OCI-LY3 (cell line): ENCODE data around the gene ARL8B.

Experiments used
- EZH2phosphoT487 ChIP-seq: fragments of 200-600 bp; shearing (Covaris generic); IDR thresholded peaks from 2 replicates; pipeline ENCODE4 v1.6.1; 2018; ENCODE audit warnings: antibody characterized with exemption, mixed run types, low read depth
- TF ChIP-seq, protein P1 (sequence below): fragments of 200-600, 300-600 bp; sonication (generic); IDR thresholded peaks from 2 replicates; pipeline ENCODE4 v1.5.1; 2014; ENCODE audit warnings: antibody characterized with exemption, low read length, low read depth

- TF ChIP-seq, protein P1, sequence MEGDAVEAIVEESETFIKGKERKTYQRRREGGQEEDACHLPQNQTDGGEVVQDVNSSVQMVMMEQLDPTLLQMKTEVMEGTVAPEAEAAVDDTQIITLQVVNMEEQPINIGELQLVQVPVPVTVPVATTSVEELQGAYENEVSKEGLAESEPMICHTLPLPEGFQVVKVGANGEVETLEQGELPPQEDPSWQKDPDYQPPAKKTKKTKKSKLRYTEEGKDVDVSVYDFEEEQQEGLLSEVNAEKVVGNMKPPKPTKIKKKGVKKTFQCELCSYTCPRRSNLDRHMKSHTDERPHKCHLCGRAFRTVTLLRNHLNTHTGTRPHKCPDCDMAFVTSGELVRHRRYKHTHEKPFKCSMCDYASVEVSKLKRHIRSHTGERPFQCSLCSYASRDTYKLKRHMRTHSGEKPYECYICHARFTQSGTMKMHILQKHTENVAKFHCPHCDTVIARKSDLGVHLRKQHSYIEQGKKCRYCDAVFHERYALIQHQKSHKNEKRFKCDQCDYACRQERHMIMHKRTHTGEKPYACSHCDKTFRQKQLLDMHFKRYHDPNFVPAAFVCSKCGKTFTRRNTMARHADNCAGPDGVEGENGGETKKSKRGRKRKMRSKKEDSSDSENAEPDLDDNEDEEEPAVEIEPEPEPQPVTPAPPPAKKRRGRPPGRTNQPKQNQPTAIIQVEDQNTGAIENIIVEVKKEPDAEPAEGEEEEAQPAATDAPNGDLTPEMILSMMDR = no peak
- TF ChIP-seq EZH2phosphoT487 = no peak
Observed at GRCh38 chr3:5140839-5141238, 18.7 kb downstream of the ARL8B start.
